ENCODE results near the gene TMEM176A.

Gene TMEM176A

DNA sequence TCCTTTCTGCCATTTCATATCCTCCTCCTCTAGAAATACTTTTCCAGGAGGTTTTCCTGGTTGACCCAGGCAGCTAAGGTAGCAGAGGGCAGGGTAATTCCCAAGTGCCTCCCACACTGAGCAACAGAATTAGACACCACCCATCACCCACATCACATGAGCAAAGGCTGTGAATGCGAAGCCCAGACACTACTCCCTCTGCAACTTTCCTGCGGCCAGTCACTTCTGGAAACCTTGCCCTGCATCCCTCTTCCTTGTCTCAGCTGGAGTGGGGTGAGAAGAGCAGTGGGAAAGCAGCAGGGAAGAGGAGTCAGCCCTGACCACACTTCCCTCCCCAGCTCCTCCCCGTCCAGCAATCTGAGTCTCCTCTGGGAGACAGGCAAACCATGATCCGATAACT lies 15.6 kb upstream of the TMEM176A start:
- CTCF ChIA-PET: interaction anchor here (0.6 to 1.0 kb wide), 2 partner anchors 92 to 901 kb away, joined by 3 read pairs; no protein-coding TSS in a partner anchor
- TF ChIP-seq FOXK2 (IDR thresholded peaks at IDR 0.05) (no peak), HDGF (IDR thresholded peaks at IDR 0.05; ENCODE audit: borderline replicate concordance) (no peak)
- DNase-seq (ENCODE audit: extremely low spot score): no peak
- POLR2A ChIA-PET: no interaction called here

DNA sequence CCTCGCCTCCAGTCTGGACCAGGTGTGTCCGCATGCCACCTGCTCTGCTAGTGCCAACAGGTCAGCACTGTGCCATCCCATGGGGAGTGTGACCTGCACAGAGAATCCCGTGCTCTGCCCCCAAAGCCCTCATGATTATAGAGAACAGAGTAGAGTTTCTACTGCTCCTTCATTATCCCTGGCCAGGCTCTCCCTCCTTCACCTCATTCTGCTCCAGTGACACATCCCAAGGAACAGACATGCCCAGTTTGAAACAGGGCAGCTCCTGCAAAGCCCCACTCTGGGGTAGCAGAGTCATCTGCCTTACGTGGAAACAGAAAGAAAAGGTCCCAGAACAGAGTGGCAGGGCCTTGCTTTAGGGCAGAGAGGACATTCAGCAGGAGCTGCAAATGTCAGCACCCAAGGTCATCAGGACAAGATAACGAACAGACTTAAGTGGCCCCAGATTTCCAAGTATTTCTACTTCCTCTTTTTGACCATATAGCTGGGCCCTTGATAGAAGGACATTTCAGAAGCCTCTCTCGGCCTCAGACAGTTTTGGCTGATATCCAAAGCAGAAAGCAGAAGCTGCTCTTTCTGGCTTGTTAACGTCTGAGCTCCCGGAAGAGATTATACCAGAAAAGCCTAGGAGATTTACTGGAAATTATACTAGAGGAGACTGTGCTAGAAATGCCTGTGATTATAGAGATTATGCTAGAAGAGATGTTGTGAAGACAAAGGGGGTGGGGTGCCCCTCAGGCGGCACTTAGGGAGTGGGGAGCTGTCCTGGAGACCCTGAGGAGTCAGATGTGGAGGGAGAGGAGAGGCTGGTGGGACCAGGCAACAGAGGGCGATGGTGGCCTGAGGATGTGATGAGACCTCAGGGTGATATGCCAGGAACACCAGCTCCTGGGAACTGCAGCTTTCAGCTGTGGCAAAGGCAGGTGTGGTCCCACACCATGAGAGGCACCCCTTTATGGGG lies 13.0 kb upstream of the TMEM176A start:
- DNase-seq (ENCODE audit: extremely low spot score): no peak
- POLR2A ChIA-PET: interaction anchor here (0.8 kb wide), 1 partner anchor 474 kb away, joined by 3 read pairs; no protein-coding TSS in a partner anchor
- no peak for TF ChIP-seq SP1 (IDR thresholded peaks at IDR 0.05)
- no peak for TF ChIP-seq ELF4 (IDR thresholded peaks at IDR 0.05)
- TF ChIP-seq ARNT (IDR thresholded peaks at IDR 0.05): no peak
- TF ChIP-seq LEF1 (IDR thresholded peaks at IDR 0.05; ENCODE audit: borderline replicate concordance): no peak
- TF ChIP-seq HDGF (IDR thresholded peaks at IDR 0.05; ENCODE audit: borderline replicate concordance): no peak
- TF ChIP-seq ZNF384 (IDR thresholded peaks at IDR 0.05): no peak
- TF ChIP-seq FOXA1 (IDR thresholded peaks at IDR 0.05): no peak

DNA sequence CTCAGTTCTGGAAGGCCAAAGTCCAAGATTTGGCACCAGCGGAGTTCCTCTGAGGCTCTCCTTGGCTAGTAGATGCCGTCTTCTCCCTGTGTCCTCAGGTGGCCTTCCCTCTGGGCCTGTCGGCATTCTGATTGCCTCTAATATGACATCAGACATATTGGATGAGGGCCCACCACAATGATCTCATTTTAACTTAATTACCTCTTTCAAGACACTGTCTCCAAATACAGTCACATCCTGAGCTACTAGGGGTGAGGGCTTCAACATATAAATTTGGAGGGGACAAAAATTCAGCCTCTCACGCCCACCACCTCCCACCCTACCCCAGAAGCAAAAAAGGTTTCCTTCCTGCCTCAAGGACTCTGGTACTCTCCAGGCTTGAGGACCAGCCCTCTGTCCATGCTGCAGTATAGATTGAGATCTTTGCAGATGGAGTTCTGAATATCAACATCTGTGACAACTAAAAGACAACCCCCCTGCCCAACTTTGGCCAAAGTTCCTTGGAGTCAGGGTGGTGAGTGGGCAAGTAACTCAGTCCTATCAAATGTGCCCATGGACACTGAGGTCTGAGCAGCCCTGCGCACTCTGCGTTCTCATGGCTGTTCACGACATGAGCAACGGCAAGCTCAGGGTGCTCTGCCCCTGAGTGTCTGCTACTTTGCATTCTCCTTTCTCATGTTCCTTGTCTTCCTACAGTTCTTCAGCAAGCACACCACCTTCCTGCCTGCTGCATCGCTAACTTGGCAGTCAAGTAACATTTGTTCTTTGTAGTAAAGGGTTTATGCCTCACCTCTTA lies 11.9 kb upstream of the TMEM176A start:
- no peak for DNase-seq (ENCODE audit: extremely low spot score)
- ChIA-PET CTCF (interaction anchor here (1.0 to 2.4 kb wide), 4 partner anchors 10 to 214 kb away, joined by 3 to 10 read pairs (median 6); no protein-coding TSS in a partner anchor), POLR2A (interaction anchor here (0.8 to 1.6 kb wide), 2 partner anchors 165 to 475 kb away, joined by 3 read pairs; no protein-coding TSS in a partner anchor)
- TF ChIP-seq FOXK2 (IDR thresholded peaks at IDR 0.05) (no peak), ELF4 (IDR thresholded peaks at IDR 0.05) (no peak), NFRKB (IDR thresholded peaks at IDR 0.05) (no peak), SUZ12 (IDR thresholded peaks at IDR 0.05) (no peak), BHLHE40 (IDR thresholded peaks at IDR 0.05; ENCODE audit: borderline replicate concordance) (no peak), FOXA1 (IDR thresholded peaks at IDR 0.05) (no peak), TARDBP (IDR thresholded peaks at IDR 0.05) (no peak), L3MBTL2 (conservative IDR thresholded peaks at IDR 0.05) (no peak), ARNT (IDR thresholded peaks at IDR 0.05) (no peak), CTBP1 (IDR thresholded peaks at IDR 0.05; ENCODE audit: borderline replicate concordance) (no peak), SP1 (IDR thresholded peaks at IDR 0.05) (no peak)
- TF ChIP-seq, protein P1, sequence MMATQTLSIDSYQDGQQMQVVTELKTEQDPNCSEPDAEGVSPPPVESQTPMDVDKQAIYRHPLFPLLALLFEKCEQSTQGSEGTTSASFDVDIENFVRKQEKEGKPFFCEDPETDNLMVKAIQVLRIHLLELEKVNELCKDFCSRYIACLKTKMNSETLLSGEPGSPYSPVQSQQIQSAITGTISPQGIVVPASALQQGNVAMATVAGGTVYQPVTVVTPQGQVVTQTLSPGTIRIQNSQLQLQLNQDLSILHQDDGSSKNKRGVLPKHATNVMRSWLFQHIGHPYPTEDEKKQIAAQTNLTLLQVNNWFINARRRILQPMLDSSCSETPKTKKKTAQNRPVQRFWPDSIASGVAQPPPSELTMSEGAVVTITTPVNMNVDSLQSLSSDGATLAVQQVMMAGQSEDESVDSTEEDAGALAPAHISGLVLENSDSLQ (IDR thresholded peaks at IDR 0.05): no peak

More for the DNA sequence above, 13.0 kb upstream of the TMEM176A start:
- CTCF ChIA-PET: interaction anchor here (0.6 to 2.4 kb wide), 6 partner anchors 9 to 215 kb away, joined by 3 to 10 read pairs (median 4); no protein-coding TSS in a partner anchor

DNA sequence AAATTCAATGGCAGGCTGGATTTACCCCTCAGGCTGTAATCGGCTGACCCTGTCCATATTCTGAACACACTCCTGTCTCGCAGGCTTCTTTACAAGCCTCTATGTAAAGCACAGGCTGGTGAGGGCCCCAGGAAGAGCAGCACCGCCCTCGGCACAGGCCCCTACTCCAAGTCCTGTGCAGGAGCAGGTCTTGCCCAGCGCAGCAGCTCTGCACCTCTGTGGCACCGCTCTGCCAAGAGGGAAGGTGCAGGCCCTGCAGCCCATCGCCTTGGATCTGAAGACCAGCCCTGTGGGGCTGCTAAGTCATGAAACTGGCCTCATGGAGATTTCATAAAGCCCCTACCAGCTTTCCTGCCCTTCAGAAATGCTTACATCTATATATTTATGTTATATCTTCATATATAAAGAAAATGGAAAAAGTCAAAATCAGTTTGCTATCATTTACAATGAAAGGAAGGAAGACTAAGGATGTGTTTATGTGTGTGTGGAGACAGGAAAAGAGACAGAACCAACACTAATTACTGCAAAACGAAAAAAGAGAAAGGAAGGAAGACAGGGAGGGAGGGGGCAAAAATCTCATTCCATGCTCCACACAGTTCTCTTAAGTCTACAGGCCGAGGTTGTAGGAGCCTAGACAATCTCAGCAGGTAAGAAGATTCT lies 10.0 kb upstream of the TMEM176A start:
- TF ChIP-seq BHLHE40 (IDR thresholded peaks at IDR 0.05; ENCODE audit: borderline replicate concordance): no peak
- TF ChIP-seq SP1 (IDR thresholded peaks at IDR 0.05): no peak
- no peak for TF ChIP-seq FOXK2 (IDR thresholded peaks at IDR 0.05)
- TF ChIP-seq FOXM1 (IDR thresholded peaks at IDR 0.05; ENCODE audit: borderline replicate concordance): no peak
- TF ChIP-seq, protein P1 (IDR thresholded peaks at IDR 0.05): no peak
- no peak for TF ChIP-seq HDGF (IDR thresholded peaks at IDR 0.05; ENCODE audit: borderline replicate concordance)
- TF ChIP-seq FOXA1 (IDR thresholded peaks at IDR 0.05): no peak
- TF ChIP-seq L3MBTL2 (conservative IDR thresholded peaks at IDR 0.05): no peak
- TF ChIP-seq NFRKB (IDR thresholded peaks at IDR 0.05): no peak
- no peak for TF ChIP-seq ZNF384 (IDR thresholded peaks at IDR 0.05)
- no peak for TF ChIP-seq TARDBP (IDR thresholded peaks at IDR 0.05)
- no peak for TF ChIP-seq ELF4 (IDR thresholded peaks at IDR 0.05)
- POLR2A ChIA-PET: interaction anchor here (1.6 kb wide), 1 partner anchor 163 kb away, joined by 3 read pairs; no protein-coding TSS in a partner anchor
- DNase-seq (ENCODE audit: extremely low spot score): no peak
- CTCF ChIA-PET: no interaction called here

DNA sequence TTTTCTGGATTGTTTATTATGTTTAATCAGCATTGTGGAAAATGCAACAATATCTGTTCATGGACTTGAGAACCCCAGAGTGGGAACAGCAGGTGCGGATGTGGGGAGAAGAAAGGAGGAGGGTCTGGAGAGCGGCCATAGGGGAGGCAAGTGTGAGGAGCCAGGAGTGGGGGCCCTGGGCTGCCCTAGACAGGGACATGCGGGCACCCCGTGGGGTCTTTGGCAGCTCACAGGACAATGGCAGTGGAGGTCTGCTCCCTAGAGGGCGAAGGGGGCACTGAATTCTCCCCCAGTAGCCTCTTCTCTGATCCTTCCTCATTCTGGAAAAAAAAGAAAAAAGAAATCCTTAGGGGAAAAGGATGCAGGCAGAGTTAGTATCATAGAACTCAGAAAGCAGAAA lies 9.3 kb upstream of the TMEM176A start:
- no peak for DNase-seq (ENCODE audit: extremely low spot score)
- POLR2A ChIA-PET: no interaction called here
- TF ChIP-seq, protein P1 (IDR thresholded peaks at IDR 0.05): no peak
- no peak for TF ChIP-seq FOXM1 (IDR thresholded peaks at IDR 0.05; ENCODE audit: borderline replicate concordance)
- TF ChIP-seq FOXK2 (IDR thresholded peaks at IDR 0.05): no peak
- no peak for TF ChIP-seq CTBP1 (IDR thresholded peaks at IDR 0.05; ENCODE audit: borderline replicate concordance)
- no peak for TF ChIP-seq ELF4 (IDR thresholded peaks at IDR 0.05)
- no peak for TF ChIP-seq SP1 (IDR thresholded peaks at IDR 0.05)
- no peak for TF ChIP-seq HDGF (IDR thresholded peaks at IDR 0.05; ENCODE audit: borderline replicate concordance)
- TF ChIP-seq SUZ12 (IDR thresholded peaks at IDR 0.05): no peak
- TF ChIP-seq NFRKB (IDR thresholded peaks at IDR 0.05): no peak
- CTCF ChIA-PET: interaction anchor here (1.4 kb wide), 1 partner anchor 13 kb away, joined by 3 read pairs; no protein-coding TSS in a partner anchor
